HCT116 (cell line): Measurements from ENCODE around the gene LYSMD1. TPM values are rescaled to one million over a fixed set of nuclear protein-coding genes. Genes with fewer than 3 reads are reported as not detected.
"Not testable (repeated sequence)": the region's sequence is repeated elsewhere in the genome, so short reads cannot be mapped to it uniquely, and the experiment has no call there.

ENCODE experiments used
- ATAC-seq: fragments of 200-7000 bp; cut with Tn5 transposase; 2 replicates; pipeline ENCODE4 v1.9.1; 2020; ENCODE audit warnings: mild to moderate bottlenecking, moderate library complexity
- BruUV-seq: library from RNA; stranded (reverse); fragments of 400-500 nt; replicated peaks from 2 replicates; lab custom pipeline; 2021; lab: Mats Ljungman, UMichigan
- CTCF ChIA-PET: fragments of 300-600 bp; sonication (Branson Sonifier 250); formaldehyde crosslinking; loops from one replicate; lab custom pipeline; 2021; ENCODE audit warnings: antibody characterized with exemption; lab: Charles Lee
- POLR2A ChIA-PET: fragments of 300-600, 350-600 bp; sonication (Branson Sonifier 250); formaldehyde crosslinking; loops from one replicate; lab custom pipeline; 2021; ENCODE audit warnings: antibody characterized with exemption; lab: Charles Lee
- RAD21 ChIA-PET, 2 experiments: fragments of 300-600 bp; sonication (Branson Sonifier 250); formaldehyde crosslinking; loops; one replicate each; lab custom pipeline; 2023; ENCODE audit warnings: low total read pairs in 2 of 2; ENCODE audit not compliant: uncharacterized antibody in 2 of 2, unreplicated experiment in 2 of 2, low non-redundant PET in 1 of 2; lab: Charles Lee
- DNase-seq: peaks from one replicate; pipeline ENCODE4 v3.0.0-alpha.2; 2010; ENCODE audit warnings: low read depth, low spot score
- H2AFZ ChIP-seq: fragments of 200-600 bp; shearing (Covaris generic), sonication (generic); 2 replicates; pipeline ENCODE4 v1.6.1; 2017; ENCODE audit warnings: low read depth, mixed run types, mixed read lengths, antibody characterized with exemption, low read length; ENCODE audit not compliant: poor library complexity, severe bottlenecking
- H3K27ac ChIP-seq: 2 replicates; pipeline ENCODE4 v1.5.1; 2012; ENCODE audit warnings: low read depth, low read length
- H3K27me3 ChIP-seq: fragments of 200-600 bp; sonication (generic); 2 replicates; pipeline ENCODE4 v1.6.1; 2016; ENCODE audit warnings: mixed run types, low read length, mixed read lengths; ENCODE audit not compliant: insufficient read depth
- H3K36me3 ChIP-seq, 2 experiments: fragments of 200-500 bp in 1 of 2; fragments of 200-600 bp in 1 of 2; sonication (Bioruptor generic) in 1 of 2; sonication (generic) in 1 of 2; 2 replicates each; pipeline versions ENCODE4 v1.5.1 to v1.6.1; 2014 to 2016; ENCODE audit warnings: low read length in 2 of 2, inconsistent platforms in 1 of 2, mixed read lengths in 1 of 2, mixed run types in 1 of 2; ENCODE audit not compliant: insufficient read depth in 2 of 2, control insufficient read depth in 1 of 2
- H3K4me1 ChIP-seq, 2 experiments: fragments of 200-600 bp in 1 of 2; sonication (generic) in 1 of 2; 2 replicates each; pipeline versions ENCODE4 v1.5.1 to v1.6.1; 2012 to 2017; ENCODE audit warnings: low read length in 2 of 2, inconsistent platforms in 1 of 2, mild to moderate bottlenecking in 1 of 2, mixed read lengths in 1 of 2, mixed run types in 1 of 2, moderate library complexity in 1 of 2; ENCODE audit not compliant: insufficient read depth in 2 of 2, control insufficient read depth in 1 of 2
- H3K4me2 ChIP-seq: fragments of 200-600 bp; sonication (generic); 2 replicates; pipeline ENCODE4 v1.6.1; 2017; ENCODE audit warnings: mixed run types, low read length, mixed read lengths
- H3K4me3 ChIP-seq, 2 experiments: fragments of 200-600 bp in 1 of 2; sonication (generic) in 1 of 2; replicated peaks in 1 of 2; 2 replicates each; pipeline ENCODE4 v1.5.1; 2011 to 2016; ENCODE audit warnings: low read length in 2 of 2, control low read depth in 1 of 2, low read depth in 1 of 2, mild to moderate bottlenecking in 1 of 2, mixed read lengths in 1 of 2, mixed run types in 1 of 2
- H3K79me2 ChIP-seq: fragments of 200-600 bp; sonication (generic); 2 replicates; pipeline ENCODE4 v1.6.1; 2017; ENCODE audit warnings: mild to moderate bottlenecking, mixed run types, low read length, moderate library complexity, mixed read lengths; ENCODE audit not compliant: insufficient read depth
- H3K9ac ChIP-seq: fragments of 200-600 bp; sonication (generic); 2 replicates; pipeline ENCODE4 v1.6.1; 2016; ENCODE audit warnings: low read length, mixed read lengths
- H3K9me2 ChIP-seq: fragments of 200-600 bp; sonication (generic), shearing (Covaris generic); 2 replicates; pipeline ENCODE4 v1.6.1; 2017; ENCODE audit warnings: mixed run types, mild to moderate bottlenecking, moderate library complexity; ENCODE audit not compliant: insufficient read depth
- H3K9me3 ChIP-seq, 2 experiments: fragments of 200-500 bp in 1 of 2; fragments of 200-600 bp in 1 of 2; sonication (Bioruptor generic) in 1 of 2; sonication (generic) in 1 of 2; 2 replicates each; pipeline ENCODE4 v1.6.1; 2014 to 2017; ENCODE audit warnings: low read length in 2 of 2, mixed read lengths in 2 of 2, inconsistent platforms in 1 of 2, low read depth in 1 of 2, mild to moderate bottlenecking in 1 of 2, mixed run types in 1 of 2, moderate library complexity in 1 of 2; ENCODE audit not compliant: control insufficient read depth in 1 of 2, insufficient read depth in 1 of 2
- H4K20me1 ChIP-seq: fragments of 200-600 bp; sonication (generic), shearing (Covaris generic); 2 replicates; pipeline ENCODE4 v1.6.1; 2017; ENCODE audit warnings: mixed run types, mild to moderate bottlenecking, moderate library complexity; ENCODE audit not compliant: insufficient read depth
- EZH2phosphoT487 ChIP-seq: fragments of 200-600 bp; IDR thresholded peaks from 2 replicates; pipeline ENCODE4 v1.6.1; 2018; ENCODE audit warnings: antibody characterized with exemption, borderline replicate concordance
- POLR2A ChIP-seq: IDR thresholded peaks from 2 replicates; pipeline ENCODE4 v1.7.0; 2011; ENCODE audit warnings: borderline replicate concordance; ENCODE audit not compliant: insufficient read depth, insufficient read length; ENCODE audit errors: extremely low read depth
- POLR2AphosphoS5 ChIP-seq: IDR thresholded peaks from 2 replicates; pipeline ENCODE4 v1.6.1; 2011; ENCODE audit warnings: mild to moderate bottlenecking, low read depth, low read length, moderate library complexity
- YY1 ChIP-seq: IDR thresholded peaks from 2 replicates; pipeline ENCODE4 v1.6.1; 2011; ENCODE audit warnings: low read length, low read depth, moderate library complexity, mild to moderate bottlenecking; ENCODE audit not compliant: insufficient replicate concordance; ENCODE audit errors: extremely low read depth
- ZBTB33 ChIP-seq: IDR thresholded peaks from 2 replicates; pipeline ENCODE4 v1.6.1; 2011; ENCODE audit warnings: mild to moderate bottlenecking, low read length, moderate library complexity; ENCODE audit not compliant: insufficient replicate concordance; ENCODE audit errors: extremely low read depth
- intact Hi-C: fragments of 100-400 bp; cut with micrococcal nuclease; formaldehyde crosslinking; loops from 2 replicates; pipeline ENCODE4 v1.10.0; 2022
- total RNA-seq: library from RNA; stranded (reverse); gene quantifications from one replicate; pipeline ENCODE4 v1.2.1, GENCODE V29; 2021; ENCODE audit not compliant: unreplicated experiment

LYSMD1 gene
- total RNA-seq, 1 experiment from 2014 or later: 5.0 TPM

GRCh38 chr1:151194894-151195594, 29.3 kb upstream of the LYSMD1 start:
- Histone ChIP-seq H3K27ac (peak overlapping the region; percentile 83), H3K4me3 (peak overlapping the region; percentile 61 to 68), H3K79me2 (peaks cover 34% of the 10 kb centered on the region), H3K4me2 (peak overlapping the region; percentile 92), H3K9ac (peak overlapping the region; percentile 80), H3K4me1 (peaks cover 27 to 44% of the 10 kb centered on the region in 2 experiments)
- not testable (repeated sequence) for H3K9me2 ChIP-seq, H3K27me3 ChIP-seq, BruUV-seq, H3K9me3 ChIP-seq, H2AFZ ChIP-seq, H4K20me1 ChIP-seq, H3K36me3 ChIP-seq
- TF ChIP-seq POLR2A: peak; percentile 20
- TF ChIP-seq POLR2AphosphoS5: peak; percentile 57
- peak; percentile 18 for TF ChIP-seq YY1
- intact Hi-C loops: loop anchor here (5.0 kb wide), 3 partner anchors 132 to 642 kb away; partner anchors contain the start of genes C2CD4D, PI4KB and PSMB4
- ATAC-seq (peak; percentile 49), DNase-seq (peak; percentile 95)
- ChIA-PET RAD21 (interaction anchor here (0.7 to 1.5 kb wide), 3 partner anchors 57 to 635 kb away, joined by 3 to 4 read pairs (median 3); partner anchors contain the start of gene ZNF687 (in 1 of the 2)), POLR2A (interaction anchor here (1.1 to 1.7 kb wide), 4 partner anchors 57 to 90 kb away, joined by 3 to 6 read pairs (median 4); partner anchors contain the start of gene PSMD4), CTCF (interaction anchor here (0.7 to 1.7 kb wide), 5 partner anchors 33 to 642 kb away, joined by 3 to 12 read pairs (median 5); partner anchors contain the start of gene PSMD4)

DNA sequence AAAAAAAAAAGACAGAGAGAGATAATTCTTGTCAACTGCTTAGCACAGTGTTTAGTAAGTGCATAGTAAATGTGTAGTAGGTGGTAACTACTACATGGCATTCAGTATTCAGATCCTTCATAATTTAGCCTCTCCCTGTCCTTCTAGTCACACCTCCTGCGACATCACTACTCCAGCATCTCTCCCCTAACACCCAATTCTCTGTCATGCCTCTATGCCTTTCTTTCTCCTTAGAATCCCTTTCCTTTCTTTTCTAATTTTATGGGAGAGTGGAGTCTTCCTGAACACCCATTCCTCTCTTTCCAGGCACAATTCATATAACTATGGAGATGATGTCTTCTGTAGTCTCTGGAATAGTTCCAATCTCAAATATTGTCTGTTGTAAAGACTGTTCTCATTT, 28.2 kb upstream of the LYSMD1 start:
- Histone ChIP-seq H3K9me2 (no peaks in the 10 kb centered on the region), H3K27ac (peak overlapping the region; percentile 83; the same call in 1 of the 2 replicates), H4K20me1 (no peaks in the 10 kb centered on the region), H3K79me2 (peaks cover 34% of the 10 kb centered on the region), H3K36me3 (no peaks in the 10 kb centered on the region), H3K4me1 (peaks cover 25 to 44% of the 10 kb centered on the region in 2 experiments), H3K4me2 (peak overlapping the region; percentile 92), H3K9me3 (no peaks in the 10 kb centered on the region), H2AFZ (no peak overlapping the region), H3K9ac (peak overlapping the region; percentile 80), H3K4me3 (peak overlapping the region; percentile 61 to 68), H3K27me3 (no peaks in the 10 kb centered on the region)
- ATAC-seq (no peak), DNase-seq (no peak)
- CTCF ChIA-PET: no interaction called here
- intact Hi-C loops: no loop called here
- RAD21 ChIA-PET: interaction anchor here in 1 of 2 experiments (0.7 kb wide), 1 partner anchor 418 kb away, joined by 4 read pairs; the partner anchor contains the start of gene SNX27
- POLR2A ChIA-PET: interaction anchor here (1.5 kb wide), 1 partner anchor 87 kb away, joined by 6 read pairs; no protein-coding TSS in a partner anchor
- TF ChIP-seq YY1 (no peak), ZBTB33 (no peak), EZH2phosphoT487 (no peak), POLR2AphosphoS5 (0 out of 2 replicates have a peak, but pooled peaks have one; percentile 5)
- no TSS peak for BruUV-seq
